HepG2 (cell line): ENCODE results near the gene RNF213. TPM values are rescaled to one million over a fixed set of nuclear protein-coding genes. Genes with fewer than 3 reads are reported as not detected.

ENCODE experiments used
- ARHGAP35 ChIP-seq: sonication (generic); formaldehyde crosslinking; IDR thresholded peaks from 2 replicates; pipeline ENCODE4 v1.9.0; 2022; ENCODE audit warnings: mild to moderate bottlenecking, inconsistent platforms, moderate library complexity, missing genetic modification reagents, borderline replicate concordance
- CENPX ChIP-seq: sonication (generic); formaldehyde crosslinking; IDR thresholded peaks from 2 replicates; pipeline ENCODE4 v1.9.0; 2021; ENCODE audit warnings: mild to moderate bottlenecking, missing genetic modification reagents, moderate library complexity
- HNF4A ChIP-seq: sonication (generic); formaldehyde crosslinking; IDR thresholded peaks from 2 replicates; pipeline ENCODE4 v1.4.0; 2020; ENCODE audit warnings: missing genetic modification reagents
- IRF2 ChIP-seq: IDR thresholded peaks from 2 replicates; pipeline ENCODE4 v1.6.1; 2018; ENCODE audit warnings: missing genetic modification reagents, missing compliant biosample characterization
- KDM1A ChIP-seq: IDR thresholded peaks from 2 replicates; pipeline ENCODE4 v1.6.1; 2016; ENCODE audit warnings: missing compliant biosample characterization
- LRRFIP1 ChIP-seq: sonication (generic); formaldehyde crosslinking; conservative IDR thresholded peaks from 2 replicates; pipeline ENCODE4 v1.4.0; 2020; ENCODE audit warnings: missing genetic modification reagents
- MAFG ChIP-seq: sonication (generic); formaldehyde crosslinking; IDR thresholded peaks from 2 replicates; pipeline ENCODE4 v1.5.1; 2020; ENCODE audit warnings: mild to moderate bottlenecking, missing genetic modification reagents
- MBD4 ChIP-seq: IDR thresholded peaks from 2 replicates; pipeline ENCODE4 v1.6.1; 2012; ENCODE audit warnings: low read length, inconsistent platforms, borderline replicate concordance
- SAP130 ChIP-seq: IDR thresholded peaks from 2 replicates; pipeline ENCODE4 v1.6.1; 2016; ENCODE audit warnings: low read depth
- SP4 ChIP-seq: sonication (generic); formaldehyde crosslinking; IDR thresholded peaks from 2 replicates; pipeline ENCODE4 v1.8.1; 2023; ENCODE audit warnings: mild to moderate bottlenecking, missing genetic modification reagents
- TBP ChIP-seq: sonication (generic); formaldehyde crosslinking; IDR thresholded peaks from 2 replicates; pipeline ENCODE4 v1.5.0; 2020; ENCODE audit warnings: missing genetic modification reagents
- WIZ ChIP-seq: sonication (generic); formaldehyde crosslinking; IDR thresholded peaks from 2 replicates; pipeline ENCODE4 v1.5.1; 2020; ENCODE audit warnings: mild to moderate bottlenecking, missing genetic modification reagents
- ZBED4 ChIP-seq: sonication (generic); formaldehyde crosslinking; IDR thresholded peaks from 2 replicates; pipeline ENCODE4 v1.4.0; 2020; ENCODE audit warnings: missing genetic modification reagents, borderline replicate concordance
- ZMAT3 ChIP-seq: sonication (generic); formaldehyde crosslinking; conservative IDR thresholded peaks from 2 replicates; pipeline ENCODE4 v1.7.0; 2021; ENCODE audit warnings: missing genetic modification reagents
- ZNF350 ChIP-seq: sonication (generic); formaldehyde crosslinking; IDR thresholded peaks from 2 replicates; pipeline ENCODE4 v1.4.0; 2020; ENCODE audit warnings: mild to moderate bottlenecking, low read depth, missing genetic modification reagents, borderline replicate concordance
- ZNF451 ChIP-seq: sonication (generic); formaldehyde crosslinking; IDR thresholded peaks from 2 replicates; pipeline ENCODE4 v1.5.0; 2020; ENCODE audit warnings: mild to moderate bottlenecking, missing genetic modification reagents
- ZNF484 ChIP-seq: sonication (generic); formaldehyde crosslinking; IDR thresholded peaks from 2 replicates; pipeline ENCODE4 v1.5.1; 2020; ENCODE audit warnings: mild to moderate bottlenecking, low read depth, missing genetic modification reagents, borderline replicate concordance
- ZNF549 ChIP-seq: sonication (generic); formaldehyde crosslinking; IDR thresholded peaks from 2 replicates; pipeline ENCODE4 v1.5.0; 2020; ENCODE audit warnings: missing genetic modification reagents
- ZNF772 ChIP-seq: sonication (generic); formaldehyde crosslinking; IDR thresholded peaks from 2 replicates; pipeline ENCODE4 v1.5.0; 2020; ENCODE audit warnings: mild to moderate bottlenecking, missing genetic modification reagents
- ZNF878 ChIP-seq: sonication (generic); formaldehyde crosslinking; IDR thresholded peaks from 2 replicates; pipeline ENCODE4 v1.8.1; 2023; ENCODE audit warnings: mild to moderate bottlenecking, missing genetic modification reagents, moderate library complexity
- ZSCAN22 ChIP-seq: sonication (generic); formaldehyde crosslinking; IDR thresholded peaks from 2 replicates; pipeline ENCODE4 v1.4.0; 2020; ENCODE audit warnings: mild to moderate bottlenecking, missing genetic modification reagents
- ZSCAN31 ChIP-seq: sonication (generic); formaldehyde crosslinking; IDR thresholded peaks from 2 replicates; pipeline ENCODE4 v1.5.0; 2020; ENCODE audit warnings: low read depth, mild to moderate bottlenecking, missing genetic modification reagents
- polyA plus RNA-seq, 8 experiments: library from polyadenylated mRNA; depleted of rRNA in 3 of 8; stranded (reverse) in 7 of 8; unstranded in 1 of 8; fragments of >200 nt; fragmentation: Illumina TruSeq in 4 of 8; extraction: Trizol in 4 of 8; gene quantifications; 2 replicates each; pipeline versions ENCODE4 v1.2.1 to v1.2.3, GENCODE V29; 2011 to 2016; ENCODE audit warnings: low read depth in 4 of 8, missing spikeins in 1 of 8, mixed read lengths in 1 of 8; ENCODE audit not compliant: insufficient read depth in 1 of 8
- total RNA-seq, 5 experiments: library from RNA; depleted of rRNA; stranded (reverse); fragments of >200 nt; fragmentation: Illumina TruSeq; extraction: Trizol; gene quantifications; 2 replicates each; pipeline ENCODE4 v1.2.3, GENCODE V29; 2016; ENCODE audit warnings: low read depth in 1 of 5
- TF ChIP-seq, protein P1 (sequence below): sonication (generic); formaldehyde crosslinking; IDR thresholded peaks from 2 replicates; pipeline ENCODE4 v1.5.0; 2020; ENCODE audit warnings: missing genetic modification reagents
- TF ChIP-seq, protein P2 (sequence below): sonication (generic); formaldehyde crosslinking; IDR thresholded peaks from 2 replicates; pipeline ENCODE4 v1.4.0; 2020; ENCODE audit warnings: missing genetic modification reagents

The RNF213 gene
- total and polyA plus RNA-seq, 2 of the 13 experiments (the other 11 are each of a cell fraction or from before 2014, with no cell fraction given): 38.6 to 38.7 TPM

DNA sequence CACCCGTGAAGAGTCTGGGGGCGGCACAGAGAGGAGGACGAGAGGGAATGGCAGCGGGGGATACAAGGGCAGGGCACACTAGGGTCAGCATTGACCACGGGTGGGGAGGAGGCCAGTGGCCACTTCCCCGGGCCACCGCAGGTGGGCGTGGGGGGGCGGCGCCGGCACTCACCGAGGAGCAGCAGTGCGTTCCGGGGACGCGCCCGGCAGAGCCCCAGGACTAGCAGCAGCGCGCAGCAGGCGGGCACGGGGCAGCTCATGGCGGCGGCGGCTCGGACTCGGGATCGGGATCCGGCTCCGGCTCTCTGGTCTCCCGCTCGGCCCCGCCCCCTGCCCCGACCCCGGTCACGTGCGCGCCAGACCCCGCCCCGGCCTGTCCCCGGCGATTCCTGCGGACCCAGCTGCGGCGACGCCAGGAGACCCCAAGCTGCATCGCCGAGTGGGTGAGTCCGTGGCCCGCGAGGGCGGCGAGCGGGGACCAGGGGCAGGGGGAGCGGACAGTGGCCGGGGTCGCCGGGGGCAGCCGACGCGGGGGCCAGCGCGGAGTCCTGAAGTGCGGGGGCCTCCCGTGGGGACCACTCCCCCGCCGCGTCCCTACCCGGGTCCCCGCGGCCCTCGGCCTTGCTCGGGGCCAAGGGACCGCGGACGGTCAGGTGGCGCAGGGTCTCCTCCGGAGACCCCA lies 40.5 kb upstream of the RNF213 start, which contains the start of the genes SGSH and SLC26A11 (continued):
- no peak; the same call in 1 of the 2 replicates for TF ChIP-seq ZNF451 (CRISPR knock-in tag)
- no peak for TF ChIP-seq CENPX (CRISPR knock-in tag)
- peak; percentile 8; the same call in 1 of the 2 replicates for TF ChIP-seq HNF4A (CRISPR knock-in tag)
- TF ChIP-seq MBD4: no peak
- TF ChIP-seq ARHGAP35 (CRISPR knock-in tag): peak; percentile 95; the same call in 1 of the 2 replicates
- TF ChIP-seq, protein P1, sequence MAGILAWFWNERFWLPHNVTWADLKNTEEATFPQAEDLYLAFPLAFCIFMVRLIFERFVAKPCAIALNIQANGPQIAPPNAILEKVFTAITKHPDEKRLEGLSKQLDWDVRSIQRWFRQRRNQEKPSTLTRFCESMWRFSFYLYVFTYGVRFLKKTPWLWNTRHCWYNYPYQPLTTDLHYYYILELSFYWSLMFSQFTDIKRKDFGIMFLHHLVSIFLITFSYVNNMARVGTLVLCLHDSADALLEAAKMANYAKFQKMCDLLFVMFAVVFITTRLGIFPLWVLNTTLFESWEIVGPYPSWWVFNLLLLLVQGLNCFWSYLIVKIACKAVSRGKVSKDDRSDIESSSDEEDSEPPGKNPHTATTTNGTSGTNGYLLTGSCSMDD (CRISPR knock-in tag): 0 out of 2 replicates have a peak, but pooled peaks have one; percentile 29
- TF ChIP-seq ZSCAN31: peak; percentile 70; the same call in 1 of the 2 replicates
- no peak for TF ChIP-seq ZBED4 (CRISPR knock-in tag)
- TF ChIP-seq TBP (CRISPR knock-in tag): no peak
- TF ChIP-seq ZNF549 (CRISPR knock-in tag): no peak
- TF ChIP-seq MAFG (CRISPR knock-in tag): no peak
- TF ChIP-seq, protein P2, sequence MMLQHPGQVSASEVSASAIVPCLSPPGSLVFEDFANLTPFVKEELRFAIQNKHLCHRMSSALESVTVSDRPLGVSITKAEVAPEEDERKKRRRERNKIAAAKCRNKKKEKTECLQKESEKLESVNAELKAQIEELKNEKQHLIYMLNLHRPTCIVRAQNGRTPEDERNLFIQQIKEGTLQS (CRISPR knock-in tag): no peak
- no peak for TF ChIP-seq KDM1A
- TF ChIP-seq SP4 (CRISPR knock-in tag): no peak; the same call in 1 of the 2 replicates
- peak; percentile 83; the same call in 1 of the 2 replicates for TF ChIP-seq SAP130
- no peak for TF ChIP-seq IRF2 (CRISPR knock-in tag)
- TF ChIP-seq WIZ (CRISPR knock-in tag): no peak
- TF ChIP-seq ZNF350 (CRISPR knock-in tag): no peak; the same call in 1 of the 2 replicates
- TF ChIP-seq ZSCAN22 (CRISPR knock-in tag): no peak
- TF ChIP-seq LRRFIP1 (CRISPR knock-in tag): no peak
- peak; percentile 46; the same call in 1 of the 2 replicates for TF ChIP-seq ZMAT3
- TF ChIP-seq ZNF484 (CRISPR knock-in tag): no peak
- TF ChIP-seq ZNF772 (CRISPR knock-in tag): peak; percentile 34; the same call in 1 of the 2 replicates
- no peak for TF ChIP-seq ZNF878
